HG02970 (cell line): ENCODE data around the gene PPM1H.
"Not testable (repeated sequence)": the region's sequence is repeated elsewhere in the genome, so short reads cannot be mapped to it uniquely, and the experiment has no call there.

ENCODE experiments used
- ATAC-seq: cut with Tn5 transposase; IDR thresholded peaks from one replicate; pipeline ENCODE4 v1.9.1; 2021; ENCODE audit warnings: mild to moderate bottlenecking, moderate library complexity, moderate number of reproducible peaks; ENCODE audit not compliant: unreplicated experiment, low FRiP score

The PPM1H gene

GRCh38 chr12:62934799-62935674 lies at the start of gene PPM1H:
Gene PPM1H, minus strand, starts transcription at chr12:62935150. Its CDS starts 414 bp downstream, at chr12:62934736.
- ATAC-seq, result peak; percentile 74

- ATAC-seq, result no peak
Measured at GRCh38 chr12:62983594-62983993, 48.6 kb upstream of the PPM1H start.

- ATAC-seq, result no peak
Measured at GRCh38 chr12:62978768-62979167, 43.8 kb upstream of the PPM1H start.

GRCh38 chr12:62977883-62978282 lies 42.9 kb upstream of the PPM1H start:
- ATAC-seq, result no peak

GRCh38 chr12:62977418-62977817 lies 42.5 kb upstream of the PPM1H start:
- no peak for ATAC-seq

GRCh38 chr12:62976110-62976662 lies 41.2 kb upstream of the PPM1H start:
- no peak for ATAC-seq

- ATAC-seq, result no peak
Measured at GRCh38 chr12:62971769-62972525, 37.0 kb upstream of the PPM1H start.

- no peak for ATAC-seq
Measured at GRCh38 chr12:62969695-62970094, 34.7 kb upstream of the PPM1H start.

GRCh38 chr12:62967701-62968100 lies 32.8 kb upstream of the PPM1H start:
- ATAC-seq, result no peak

GRCh38 chr12:62966990-62967506 lies 32.1 kb upstream of the PPM1H start:
- no peak for ATAC-seq

GRCh38 chr12:62966446-62966989 lies 31.6 kb upstream of the PPM1H start:
- ATAC-seq, result not testable (repeated sequence)

- not testable (repeated sequence) for ATAC-seq
Measured at GRCh38 chr12:62965700-62966099, 30.8 kb upstream of the PPM1H start.

- not testable (repeated sequence) for ATAC-seq
Measured at GRCh38 chr12:62965242-62965641, 30.3 kb upstream of the PPM1H start.

GRCh38 chr12:62963486-62964041 lies 28.6 kb upstream of the PPM1H start:
- no peak for ATAC-seq

GRCh38 chr12:62960324-62960723 lies 25.4 kb upstream of the PPM1H start:
- no peak for ATAC-seq

GRCh38 chr12:62959745-62960144 lies 24.8 kb upstream of the PPM1H start:
- ATAC-seq, result no peak

- no peak for ATAC-seq
Measured at GRCh38 chr12:62957233-62957953, 22.4 kb upstream of the PPM1H start.

GRCh38 chr12:62955678-62956077 lies 20.7 kb upstream of the PPM1H start:
- ATAC-seq, result no peak

GRCh38 chr12:62950317-62950716 lies 15.4 kb upstream of the PPM1H start:
- no peak for ATAC-seq

GRCh38 chr12:62948123-62948522 lies 13.2 kb upstream of the PPM1H start:
- no peak for ATAC-seq
